HCT116 (cell line): Measurements from ENCODE around the gene DPYD. TPM values are rescaled to one million over a fixed set of nuclear protein-coding genes. Genes with fewer than 3 reads are reported as not detected.

Experiments used
- ATAC-seq: fragments of 200-7000 bp; cut with Tn5 transposase; 2 replicates; pipeline ENCODE4 v1.9.1; 2020; ENCODE audit warnings: mild to moderate bottlenecking, moderate library complexity
- BruUV-seq: library from RNA; stranded (reverse); fragments of 400-500 nt; replicated peaks from 2 replicates; lab custom pipeline; 2021; lab: Mats Ljungman, UMichigan
- CTCF ChIA-PET: fragments of 300-600 bp; sonication (Branson Sonifier 250); formaldehyde crosslinking; loops from one replicate; lab custom pipeline; 2021; ENCODE audit warnings: antibody characterized with exemption; lab: Charles Lee
- POLR2A ChIA-PET: fragments of 300-600, 350-600 bp; sonication (Branson Sonifier 250); formaldehyde crosslinking; loops from one replicate; lab custom pipeline; 2021; ENCODE audit warnings: antibody characterized with exemption; lab: Charles Lee
- RAD21 ChIA-PET, 2 experiments: fragments of 300-600 bp; sonication (Branson Sonifier 250); formaldehyde crosslinking; loops; one replicate each; lab custom pipeline; 2023; ENCODE audit warnings: low total read pairs in 2 of 2; ENCODE audit not compliant: uncharacterized antibody in 2 of 2, unreplicated experiment in 2 of 2, low non-redundant PET in 1 of 2; lab: Charles Lee
- DNase-seq: peaks from one replicate; pipeline ENCODE4 v3.0.0-alpha.2; 2010; ENCODE audit warnings: low read depth, low spot score
- H2AFZ ChIP-seq: fragments of 200-600 bp; shearing (Covaris generic), sonication (generic); 2 replicates; pipeline ENCODE4 v1.6.1; 2017; ENCODE audit warnings: low read depth, mixed run types, mixed read lengths, antibody characterized with exemption, low read length; ENCODE audit not compliant: poor library complexity, severe bottlenecking
- H3K27ac ChIP-seq: 2 replicates; pipeline ENCODE4 v1.5.1; 2012; ENCODE audit warnings: low read depth, low read length
- H3K27me3 ChIP-seq: fragments of 200-600 bp; sonication (generic); 2 replicates; pipeline ENCODE4 v1.6.1; 2016; ENCODE audit warnings: mixed run types, low read length, mixed read lengths; ENCODE audit not compliant: insufficient read depth
- H3K36me3 ChIP-seq, 2 experiments: fragments of 200-500 bp in 1 of 2; fragments of 200-600 bp in 1 of 2; sonication (Bioruptor generic) in 1 of 2; sonication (generic) in 1 of 2; 2 replicates each; pipeline versions ENCODE4 v1.5.1 to v1.6.1; 2014 to 2016; ENCODE audit warnings: low read length in 2 of 2, inconsistent platforms in 1 of 2, mixed read lengths in 1 of 2, mixed run types in 1 of 2; ENCODE audit not compliant: insufficient read depth in 2 of 2, control insufficient read depth in 1 of 2
- H3K4me1 ChIP-seq, 2 experiments: fragments of 200-600 bp in 1 of 2; sonication (generic) in 1 of 2; 2 replicates each; pipeline versions ENCODE4 v1.5.1 to v1.6.1; 2012 to 2017; ENCODE audit warnings: low read length in 2 of 2, inconsistent platforms in 1 of 2, mild to moderate bottlenecking in 1 of 2, mixed read lengths in 1 of 2, mixed run types in 1 of 2, moderate library complexity in 1 of 2; ENCODE audit not compliant: insufficient read depth in 2 of 2, control insufficient read depth in 1 of 2
- H3K4me2 ChIP-seq: fragments of 200-600 bp; sonication (generic); 2 replicates; pipeline ENCODE4 v1.6.1; 2017; ENCODE audit warnings: mixed run types, low read length, mixed read lengths
- H3K4me3 ChIP-seq, 2 experiments: fragments of 200-600 bp in 1 of 2; sonication (generic) in 1 of 2; replicated peaks in 1 of 2; 2 replicates each; pipeline ENCODE4 v1.5.1; 2011 to 2016; ENCODE audit warnings: low read length in 2 of 2, control low read depth in 1 of 2, low read depth in 1 of 2, mild to moderate bottlenecking in 1 of 2, mixed read lengths in 1 of 2, mixed run types in 1 of 2
- H3K79me2 ChIP-seq: fragments of 200-600 bp; sonication (generic); 2 replicates; pipeline ENCODE4 v1.6.1; 2017; ENCODE audit warnings: mild to moderate bottlenecking, mixed run types, low read length, moderate library complexity, mixed read lengths; ENCODE audit not compliant: insufficient read depth
- H3K9ac ChIP-seq: fragments of 200-600 bp; sonication (generic); 2 replicates; pipeline ENCODE4 v1.6.1; 2016; ENCODE audit warnings: low read length, mixed read lengths
- H3K9me2 ChIP-seq: fragments of 200-600 bp; sonication (generic), shearing (Covaris generic); 2 replicates; pipeline ENCODE4 v1.6.1; 2017; ENCODE audit warnings: mixed run types, mild to moderate bottlenecking, moderate library complexity; ENCODE audit not compliant: insufficient read depth
- H3K9me3 ChIP-seq, 2 experiments: fragments of 200-500 bp in 1 of 2; fragments of 200-600 bp in 1 of 2; sonication (Bioruptor generic) in 1 of 2; sonication (generic) in 1 of 2; 2 replicates each; pipeline ENCODE4 v1.6.1; 2014 to 2017; ENCODE audit warnings: low read length in 2 of 2, mixed read lengths in 2 of 2, inconsistent platforms in 1 of 2, low read depth in 1 of 2, mild to moderate bottlenecking in 1 of 2, mixed run types in 1 of 2, moderate library complexity in 1 of 2; ENCODE audit not compliant: control insufficient read depth in 1 of 2, insufficient read depth in 1 of 2
- H4K20me1 ChIP-seq: fragments of 200-600 bp; sonication (generic), shearing (Covaris generic); 2 replicates; pipeline ENCODE4 v1.6.1; 2017; ENCODE audit warnings: mixed run types, mild to moderate bottlenecking, moderate library complexity; ENCODE audit not compliant: insufficient read depth
- CBX3 ChIP-seq: IDR thresholded peaks from 2 replicates; pipeline ENCODE4 v1.6.1; 2012; ENCODE audit warnings: low read depth
- CEBPB ChIP-seq: IDR thresholded peaks from 2 replicates; pipeline ENCODE4 v1.6.1; 2012; ENCODE audit warnings: low read depth
- POLR2A ChIP-seq: IDR thresholded peaks from 2 replicates; pipeline ENCODE4 v1.7.0; 2011; ENCODE audit warnings: borderline replicate concordance; ENCODE audit not compliant: insufficient read depth, insufficient read length; ENCODE audit errors: extremely low read depth
- POLR2AphosphoS5 ChIP-seq: IDR thresholded peaks from 2 replicates; pipeline ENCODE4 v1.6.1; 2011; ENCODE audit warnings: mild to moderate bottlenecking, low read depth, low read length, moderate library complexity
- RAD21 ChIP-seq: IDR thresholded peaks from 2 replicates; pipeline ENCODE4 v1.6.1; 2012; ENCODE audit warnings: low read depth, mild to moderate bottlenecking
- SRF ChIP-seq: IDR thresholded peaks from 2 replicates; pipeline ENCODE4 v1.6.1; 2012; ENCODE audit warnings: low read depth
- TCF7L2 ChIP-seq: IDR thresholded peaks from 2 replicates; pipeline ENCODE4 v1.7.0; 2011; ENCODE audit warnings: borderline replicate concordance, inconsistent platforms; ENCODE audit not compliant: insufficient read depth, insufficient read length; ENCODE audit errors: extremely low read depth
- ZFX ChIP-seq: fragments of 450-650 bp; IDR thresholded peaks from 2 replicates; pipeline ENCODE4 v1.6.1; 2017
- ZNF274 ChIP-seq: fragments of 200-500 bp; sonication (Bioruptor generic); IDR thresholded peaks from 2 replicates; pipeline ENCODE4 v1.6.1; 2014; ENCODE audit warnings: mild to moderate bottlenecking, low read depth, low read length, inconsistent platforms
- intact Hi-C: fragments of 100-400 bp; cut with micrococcal nuclease; formaldehyde crosslinking; loops from 2 replicates; pipeline ENCODE4 v1.10.0; 2022
- total RNA-seq: library from RNA; stranded (reverse); gene quantifications from one replicate; pipeline ENCODE4 v1.2.1, GENCODE V29; 2021; ENCODE audit not compliant: unreplicated experiment
- TF ChIP-seq, protein P1 (sequence below): IDR thresholded peaks from 2 replicates; pipeline ENCODE4 v1.6.1; 2011; ENCODE audit warnings: mild to moderate bottlenecking, low read length, moderate library complexity; ENCODE audit not compliant: insufficient replicate concordance; ENCODE audit errors: extremely low read depth
- TF ChIP-seq, protein P2 (sequence below): IDR thresholded peaks from 2 replicates; pipeline ENCODE4 v1.6.1; 2012; ENCODE audit warnings: low read depth
- TF ChIP-seq, protein P3 (sequence below), 3 experiments: fragments of 200-600 bp in 1 of 3; sonication (generic) in 1 of 3; IDR thresholded peaks in 2 of 3; conservative IDR thresholded peaks in 1 of 3; 2 replicates each; pipeline ENCODE4 v1.5.1; 2012 to 2017; ENCODE audit warnings: low read depth in 2 of 3, low read length in 2 of 3, antibody characterized with exemption in 1 of 3, borderline replicate concordance in 1 of 3, control low read depth in 1 of 3, mild to moderate bottlenecking in 1 of 3, mixed read lengths in 1 of 3, mixed run types in 1 of 3, moderate library complexity in 1 of 3; ENCODE audit not compliant: insufficient read depth in 1 of 3

DPYD gene
- total RNA-seq, 1 experiment from 2014 or later: 1.7 TPM

DNA sequence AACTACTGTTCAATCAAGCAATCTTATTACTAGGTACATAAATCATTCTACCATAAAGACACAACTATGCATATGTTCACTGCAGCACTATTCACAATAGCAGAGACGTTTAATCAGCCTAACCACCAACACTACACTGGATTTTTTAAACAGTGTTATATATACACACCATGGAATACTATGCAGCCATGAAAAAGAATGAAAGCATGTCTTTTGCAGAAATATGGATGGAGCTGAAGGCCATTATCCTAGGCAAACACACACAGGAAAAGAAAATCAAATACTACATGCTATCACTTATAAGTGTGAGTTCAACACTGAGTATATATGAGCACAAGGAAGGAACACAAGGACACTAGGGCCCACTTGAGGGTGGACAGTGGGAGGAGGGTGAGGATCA, 159.2 kb downstream of the DPYD start:
- DNase-seq (no peak), ATAC-seq (no peak)
- no peaks in the 10 kb centered on the region for H3K9me3 ChIP-seq
- H4K20me1 ChIP-seq: no peaks in the 10 kb centered on the region
- H3K36me3 ChIP-seq: no peaks in the 10 kb centered on the region
- intact Hi-C loops: no loop called here
- no peaks in the 10 kb centered on the region for H3K9me2 ChIP-seq
- no TSS peak for BruUV-seq
- no peaks in the 10 kb centered on the region for H3K79me2 ChIP-seq
- H3K9ac ChIP-seq: no peak overlapping the region
- H3K4me3 ChIP-seq: no peak overlapping the region
- H3K27me3 ChIP-seq: no peaks in the 10 kb centered on the region
- POLR2A ChIA-PET: no interaction called here
- no peak overlapping the region for H2AFZ ChIP-seq
- TF ChIP-seq, protein P1, sequence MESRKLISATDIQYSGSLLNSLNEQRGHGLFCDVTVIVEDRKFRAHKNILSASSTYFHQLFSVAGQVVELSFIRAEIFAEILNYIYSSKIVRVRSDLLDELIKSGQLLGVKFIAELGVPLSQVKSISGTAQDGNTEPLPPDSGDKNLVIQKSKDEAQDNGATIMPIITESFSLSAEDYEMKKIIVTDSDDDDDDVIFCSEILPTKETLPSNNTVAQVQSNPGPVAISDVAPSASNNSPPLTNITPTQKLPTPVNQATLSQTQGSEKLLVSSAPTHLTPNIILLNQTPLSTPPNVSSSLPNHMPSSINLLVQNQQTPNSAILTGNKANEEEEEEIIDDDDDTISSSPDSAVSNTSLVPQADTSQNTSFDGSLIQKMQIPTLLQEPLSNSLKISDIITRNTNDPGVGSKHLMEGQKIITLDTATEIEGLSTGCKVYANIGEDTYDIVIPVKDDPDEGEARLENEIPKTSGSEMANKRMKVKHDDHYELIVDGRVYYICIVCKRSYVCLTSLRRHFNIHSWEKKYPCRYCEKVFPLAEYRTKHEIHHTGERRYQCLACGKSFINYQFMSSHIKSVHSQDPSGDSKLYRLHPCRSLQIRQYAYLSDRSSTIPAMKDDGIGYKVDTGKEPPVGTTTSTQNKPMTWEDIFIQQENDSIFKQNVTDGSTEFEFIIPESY: no peak
- TF ChIP-seq, protein P2, sequence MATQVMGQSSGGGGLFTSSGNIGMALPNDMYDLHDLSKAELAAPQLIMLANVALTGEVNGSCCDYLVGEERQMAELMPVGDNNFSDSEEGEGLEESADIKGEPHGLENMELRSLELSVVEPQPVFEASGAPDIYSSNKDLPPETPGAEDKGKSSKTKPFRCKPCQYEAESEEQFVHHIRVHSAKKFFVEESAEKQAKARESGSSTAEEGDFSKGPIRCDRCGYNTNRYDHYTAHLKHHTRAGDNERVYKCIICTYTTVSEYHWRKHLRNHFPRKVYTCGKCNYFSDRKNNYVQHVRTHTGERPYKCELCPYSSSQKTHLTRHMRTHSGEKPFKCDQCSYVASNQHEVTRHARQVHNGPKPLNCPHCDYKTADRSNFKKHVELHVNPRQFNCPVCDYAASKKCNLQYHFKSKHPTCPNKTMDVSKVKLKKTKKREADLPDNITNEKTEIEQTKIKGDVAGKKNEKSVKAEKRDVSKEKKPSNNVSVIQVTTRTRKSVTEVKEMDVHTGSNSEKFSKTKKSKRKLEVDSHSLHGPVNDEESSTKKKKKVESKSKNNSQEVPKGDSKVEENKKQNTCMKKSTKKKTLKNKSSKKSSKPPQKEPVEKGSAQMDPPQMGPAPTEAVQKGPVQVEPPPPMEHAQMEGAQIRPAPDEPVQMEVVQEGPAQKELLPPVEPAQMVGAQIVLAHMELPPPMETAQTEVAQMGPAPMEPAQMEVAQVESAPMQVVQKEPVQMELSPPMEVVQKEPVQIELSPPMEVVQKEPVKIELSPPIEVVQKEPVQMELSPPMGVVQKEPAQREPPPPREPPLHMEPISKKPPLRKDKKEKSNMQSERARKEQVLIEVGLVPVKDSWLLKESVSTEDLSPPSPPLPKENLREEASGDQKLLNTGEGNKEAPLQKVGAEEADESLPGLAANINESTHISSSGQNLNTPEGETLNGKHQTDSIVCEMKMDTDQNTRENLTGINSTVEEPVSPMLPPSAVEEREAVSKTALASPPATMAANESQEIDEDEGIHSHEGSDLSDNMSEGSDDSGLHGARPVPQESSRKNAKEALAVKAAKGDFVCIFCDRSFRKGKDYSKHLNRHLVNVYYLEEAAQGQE: no peak
- TF ChIP-seq POLR2AphosphoS5 (no peak), ZFX (no peak), CEBPB (no peak), ZNF274 (no peak), TCF7L2 (no peak), CBX3 (no peak), SRF (no peak), POLR2A (no peak), RAD21 (no peak)
- TF ChIP-seq, protein P3, sequence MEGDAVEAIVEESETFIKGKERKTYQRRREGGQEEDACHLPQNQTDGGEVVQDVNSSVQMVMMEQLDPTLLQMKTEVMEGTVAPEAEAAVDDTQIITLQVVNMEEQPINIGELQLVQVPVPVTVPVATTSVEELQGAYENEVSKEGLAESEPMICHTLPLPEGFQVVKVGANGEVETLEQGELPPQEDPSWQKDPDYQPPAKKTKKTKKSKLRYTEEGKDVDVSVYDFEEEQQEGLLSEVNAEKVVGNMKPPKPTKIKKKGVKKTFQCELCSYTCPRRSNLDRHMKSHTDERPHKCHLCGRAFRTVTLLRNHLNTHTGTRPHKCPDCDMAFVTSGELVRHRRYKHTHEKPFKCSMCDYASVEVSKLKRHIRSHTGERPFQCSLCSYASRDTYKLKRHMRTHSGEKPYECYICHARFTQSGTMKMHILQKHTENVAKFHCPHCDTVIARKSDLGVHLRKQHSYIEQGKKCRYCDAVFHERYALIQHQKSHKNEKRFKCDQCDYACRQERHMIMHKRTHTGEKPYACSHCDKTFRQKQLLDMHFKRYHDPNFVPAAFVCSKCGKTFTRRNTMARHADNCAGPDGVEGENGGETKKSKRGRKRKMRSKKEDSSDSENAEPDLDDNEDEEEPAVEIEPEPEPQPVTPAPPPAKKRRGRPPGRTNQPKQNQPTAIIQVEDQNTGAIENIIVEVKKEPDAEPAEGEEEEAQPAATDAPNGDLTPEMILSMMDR (IDR thresholded peaks at IDR 0.05 in 2 of 3, conservative IDR thresholded peaks at IDR 0.05 in 1 of 3; ENCODE audit: borderline replicate concordance in 1 of 3, insufficient read depth in 1 of 3, low read depth in 2 of 3, low read length in 2 of 3): no peak
- TF ChIP-seq, all 23 proteins: peak for 0
- no peak overlapping the region for H3K4me2 ChIP-seq
- no peak overlapping the region for H3K27ac ChIP-seq
- ChIA-PET CTCF (no interaction called here), RAD21 (no interaction called here)
- no peaks in the 10 kb centered on the region for H3K4me1 ChIP-seq
